Neuronal stem cell (in vitro differentiated cells): ENCODE results near the gene EXOC6.

Source experiments
- DNase-seq: peaks from one replicate; pipeline ENCODE4 v3.0.0-alpha.2; 2013; ENCODE audit warnings: low spot score
- H2AFZ ChIP-seq: one replicate; pipeline ENCODE4 v1.6.1; 2013; ENCODE audit warnings: mild to moderate bottlenecking, low read length, inconsistent platforms
- H2AK5ac ChIP-seq: 2 replicates; pipeline ENCODE4 v1.6.1; 2013; ENCODE audit warnings: low read depth, mild to moderate bottlenecking, inconsistent platforms, low read length, moderate library complexity, mixed read lengths
- H2BK120ac ChIP-seq: 2 replicates; pipeline ENCODE4 v1.6.1; 2013; ENCODE audit warnings: low read depth, mild to moderate bottlenecking, inconsistent platforms, low read length, moderate library complexity, mixed read lengths
- H2BK12ac ChIP-seq: one replicate; pipeline ENCODE4 v1.6.1; 2013; ENCODE audit warnings: low read length, inconsistent platforms
- H2BK15ac ChIP-seq: 2 replicates; pipeline ENCODE4 v1.6.1; 2013; ENCODE audit warnings: mild to moderate bottlenecking, low read length, inconsistent platforms, mixed read lengths
- H2BK5ac ChIP-seq: one replicate; pipeline ENCODE4 v1.6.1; 2013; ENCODE audit warnings: inconsistent platforms, mild to moderate bottlenecking, low read length, moderate library complexity
- H3K14ac ChIP-seq: one replicate; pipeline ENCODE4 v1.6.1; 2013; ENCODE audit warnings: low read length, inconsistent platforms
- H3K18ac ChIP-seq: 2 replicates; pipeline ENCODE4 v1.6.1; 2013; ENCODE audit warnings: low read length, inconsistent platforms
- H3K23ac ChIP-seq: 2 replicates; pipeline ENCODE4 v1.6.1; 2013; ENCODE audit warnings: low read depth, mild to moderate bottlenecking, mixed read lengths, low read length, inconsistent platforms; ENCODE audit not compliant: poor library complexity
- H3K27ac ChIP-seq: replicated peaks from 3 replicates; pipeline ENCODE4 v1.5.1; 2013; ENCODE audit warnings: low read length, inconsistent platforms
- H3K27me3 ChIP-seq, 3 experiments: 2 replicates each; pipeline ENCODE4 v1.6.1; 2013; ENCODE audit warnings: low read length in 3 of 3, mild to moderate bottlenecking in 2 of 3, inconsistent platforms in 1 of 3, low read depth in 1 of 3, mixed read lengths in 1 of 3, moderate library complexity in 1 of 3; ENCODE audit not compliant: control insufficient read depth in 3 of 3, insufficient read depth in 3 of 3
- H3K36me3 ChIP-seq, 2 donors: replicated peaks in 1 of 2; 2 replicates each; pipeline ENCODE4 v1.6.1; 2013; ENCODE audit warnings: low read length in 2 of 2; ENCODE audit not compliant: control insufficient read depth in 2 of 2, insufficient read depth in 2 of 2
- H3K4ac ChIP-seq: 2 replicates; pipeline ENCODE4 v1.6.1; 2013; ENCODE audit warnings: inconsistent platforms, mild to moderate bottlenecking, low read length, moderate library complexity
- H3K4me1 ChIP-seq, 2 donors: 1 replicate in 1 of 2; 2 replicates in 1 of 2; pipeline ENCODE4 v1.6.1; 2013; ENCODE audit warnings: low read length in 2 of 2, low read depth in 1 of 2; ENCODE audit not compliant: control insufficient read depth in 2 of 2, insufficient read depth in 1 of 2
- H3K4me2 ChIP-seq: one replicate; pipeline ENCODE4 v1.6.1; 2013; ENCODE audit warnings: mild to moderate bottlenecking, low read length, inconsistent platforms; ENCODE audit not compliant: insufficient read depth, poor library complexity, severe bottlenecking
- H3K4me3 ChIP-seq, 2 donors: 2 replicates each; pipeline ENCODE4 v1.5.1; 2013; ENCODE audit warnings: low read length in 2 of 2, mild to moderate bottlenecking in 2 of 2, inconsistent platforms in 1 of 2, moderate library complexity in 1 of 2
- H3K79me1 ChIP-seq: one replicate; pipeline ENCODE4 v1.6.1; 2013; ENCODE audit warnings: low read depth, mild to moderate bottlenecking, inconsistent platforms, low read length, moderate library complexity
- H3K9ac ChIP-seq: one replicate; pipeline ENCODE4 v1.6.1; 2013; ENCODE audit warnings: mild to moderate bottlenecking, low read depth, low read length, inconsistent platforms; ENCODE audit not compliant: poor library complexity
- H3K9me3 ChIP-seq, 2 donors: replicated peaks in 1 of 2; 2 replicates each; pipeline versions ENCODE3 to v1.6.1; 2013; ENCODE audit warnings: low read length in 2 of 2, mild to moderate bottlenecking in 2 of 2, inconsistent platforms in 1 of 2, low read depth in 1 of 2, mixed read lengths in 1 of 2, moderate library complexity in 1 of 2; ENCODE audit not compliant: control insufficient read depth in 2 of 2, insufficient read depth in 1 of 2
- H4K8ac ChIP-seq: one replicate; pipeline ENCODE4 v1.6.1; 2013; ENCODE audit warnings: low read depth, mild to moderate bottlenecking, inconsistent platforms, low read length, moderate library complexity
- H4K91ac ChIP-seq: one replicate; pipeline ENCODE4 v1.6.1; 2013; ENCODE audit warnings: low read length, low read depth, mild to moderate bottlenecking, inconsistent platforms; ENCODE audit not compliant: poor library complexity
- WGBS, 2 donors: extraction: QIAGEN DNeasy Blood & Tissue Kit; methylation state at CpG; one replicate each; pipeline ENCODE4 v1.1.7; 2013; ENCODE audit warnings: missing lambda C conversion rate in 2 of 2, mixed read lengths in 1 of 2; ENCODE audit not compliant: insufficient read length in 2 of 2, insufficient replicate concordance in 1 of 2; ENCODE audit errors: extremely low coverage in 2 of 2; 5-methylcytosine and 5-hydroxymethylcytosine counted together

EXOC6 gene

DNA sequence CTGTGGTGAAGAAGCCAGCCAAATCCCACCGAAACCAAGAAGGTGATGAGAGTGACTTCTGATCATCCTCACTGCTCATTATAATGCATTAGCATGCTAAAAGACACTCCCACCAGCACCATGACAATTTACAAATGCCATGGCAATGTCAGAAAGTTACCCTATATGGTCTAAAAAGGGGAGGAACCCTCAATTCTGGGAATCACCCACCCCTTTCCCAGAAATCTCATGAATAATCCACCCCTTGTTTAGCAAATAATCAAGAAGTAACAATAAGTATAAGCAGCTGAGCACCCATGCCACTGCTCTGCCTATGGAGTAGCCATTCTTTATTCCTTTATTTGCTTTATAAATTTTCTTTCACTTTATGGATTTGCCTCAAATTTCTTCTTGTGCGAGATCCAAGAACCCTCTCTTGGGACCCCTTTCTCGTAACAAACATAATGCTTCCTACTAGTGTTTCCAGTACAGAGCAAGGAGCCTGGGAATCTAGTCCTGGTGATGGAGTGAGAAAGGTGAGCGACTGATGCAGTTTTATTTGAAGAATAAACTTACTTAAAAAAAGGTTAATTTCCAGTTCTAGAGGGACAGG, 18.4 kb upstream of the EXOC6 start:
- Histone ChIP-seq H3K79me1 (no peaks in the 10 kb centered on the region), H3K4me2 (no peak overlapping the region), H3K4ac (no peak overlapping the region), H2BK120ac (no peak overlapping the region), H3K4me1 (no peaks in the 10 kb centered on the region), H3K9ac (no peak overlapping the region), H4K91ac (no peak overlapping the region), H3K36me3 (no peaks in the 10 kb centered on the region), H3K23ac (no peak overlapping the region), H3K14ac (no peak overlapping the region), H2AFZ (no peak overlapping the region), H3K4me3 (no peak overlapping the region), H3K9me3 (no peaks in the 10 kb centered on the region), H3K27ac (no peak overlapping the region), H2BK5ac (no peak overlapping the region), H2BK15ac (no peak overlapping the region), H4K8ac (no peak overlapping the region), H3K27me3 (no peaks in the 10 kb centered on the region), H2AK5ac (no peak overlapping the region), H2BK12ac (no peak overlapping the region), H3K18ac (no peak overlapping the region)
- DNase-seq: no peak
- no CpG with 5 or more reads among the region's 4 CpGs for WGBS, 2 donors

DNA sequence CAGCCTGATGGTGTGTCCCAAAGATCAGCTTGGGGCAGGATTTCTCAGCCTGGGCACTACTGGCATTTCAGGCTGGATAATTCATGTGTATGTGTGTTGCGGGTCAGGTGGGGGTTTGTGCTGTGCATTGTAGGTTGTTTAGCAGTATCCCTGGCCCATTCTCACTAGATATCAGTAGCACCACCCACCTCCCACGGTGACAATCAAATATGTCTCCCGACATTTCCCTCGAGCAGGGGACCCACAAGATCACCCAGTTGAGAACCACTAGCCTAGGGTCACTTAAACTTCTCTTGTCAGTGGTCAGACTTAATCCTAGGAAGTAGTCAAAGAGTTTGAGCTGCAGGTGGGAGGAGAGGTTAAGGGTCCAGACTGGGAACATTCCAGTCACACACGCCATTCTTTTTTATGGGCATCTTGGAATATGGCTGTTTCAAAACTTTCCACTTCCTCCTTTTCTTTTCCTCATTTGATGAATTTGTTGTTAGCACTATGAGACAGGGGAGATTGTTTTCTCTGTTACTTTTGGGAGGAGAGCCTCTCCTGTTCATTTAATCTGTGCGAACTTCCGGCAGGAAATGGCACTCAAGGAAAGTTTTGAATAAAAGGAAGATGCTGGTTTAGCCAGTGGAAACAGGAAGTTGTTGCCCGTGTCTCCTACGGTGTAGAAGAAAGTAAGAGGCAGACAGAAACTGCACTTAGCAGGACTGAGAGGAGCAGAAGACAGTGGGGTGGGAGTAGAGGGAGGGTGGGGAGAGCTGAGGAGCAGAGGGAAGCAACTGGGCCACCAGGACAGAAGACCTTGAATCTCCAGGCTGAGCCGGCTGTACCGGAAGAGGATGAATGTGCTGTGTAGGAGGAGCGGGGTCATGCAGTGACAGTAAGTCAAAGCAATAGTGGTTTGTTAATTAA, 17.6 kb upstream of the EXOC6 start:
- Histone ChIP-seq H3K36me3 (no peaks in the 10 kb centered on the region), H3K79me1 (no peaks in the 10 kb centered on the region), H2AK5ac (no peak overlapping the region), H4K91ac (no peak overlapping the region), H4K8ac (no peak overlapping the region), H3K9me3 (no peaks in the 10 kb centered on the region), H3K18ac (no peak overlapping the region), H3K4ac (no peak overlapping the region), H2BK15ac (no peak overlapping the region), H2BK12ac (no peak overlapping the region), H3K9ac (no peak overlapping the region), H2BK120ac (no peak overlapping the region), H2AFZ (peak overlapping the region; percentile 80), H3K27me3 (no peaks in the 10 kb centered on the region), H3K14ac (no peak overlapping the region), H3K23ac (no peak overlapping the region), H3K4me3 (no peak overlapping the region), H2BK5ac (no peak overlapping the region), H3K4me1 (no peaks in the 10 kb centered on the region), H3K4me2 (no peak overlapping the region), H3K27ac (no peak overlapping the region)
- no peak for DNase-seq
- WGBS, 2 donors: no CpG with 5 or more reads among the region's 12 CpGs

DNA sequence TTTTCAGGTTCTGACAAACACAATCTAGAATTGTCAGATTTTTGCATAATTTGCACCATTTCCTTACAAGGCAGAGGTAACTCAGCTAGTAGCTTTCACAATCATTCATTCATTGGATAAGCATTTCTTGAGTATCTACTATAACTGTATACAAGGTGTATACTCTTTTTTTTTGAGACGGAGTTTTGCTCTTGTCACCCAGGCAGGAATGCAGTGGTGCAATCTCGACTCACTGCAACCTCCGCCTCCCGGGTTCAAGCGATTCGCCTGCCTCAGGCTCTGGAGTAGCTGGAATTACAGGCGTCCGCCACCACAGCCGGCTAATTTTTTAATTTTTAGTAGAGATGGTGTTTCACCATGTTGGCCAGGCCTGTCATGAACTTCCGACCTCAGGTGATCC, 16.2 kb upstream of the EXOC6 start:
- no peak overlapping the region for H3K14ac ChIP-seq
- no peak overlapping the region for H3K4ac ChIP-seq
- no peak overlapping the region for H4K8ac ChIP-seq
- no peak overlapping the region for H3K4me3 ChIP-seq
- H3K23ac ChIP-seq: no peak overlapping the region
- H3K4me1 ChIP-seq: no peaks in the 10 kb centered on the region
- H2BK12ac ChIP-seq: no peak overlapping the region
- no peak overlapping the region for H3K18ac ChIP-seq
- no peak overlapping the region for H2BK15ac ChIP-seq
- no peak overlapping the region for H2AFZ ChIP-seq
- no peaks in the 10 kb centered on the region for H3K9me3 ChIP-seq
- no peak overlapping the region for H3K27ac ChIP-seq
- no peaks in the 10 kb centered on the region for H3K27me3 ChIP-seq
- no peak overlapping the region for H3K9ac ChIP-seq
- no peak overlapping the region for H3K4me2 ChIP-seq
- no peaks in the 10 kb centered on the region for H3K36me3 ChIP-seq
- no peak overlapping the region for H2BK5ac ChIP-seq
- H3K79me1 ChIP-seq: no peaks in the 10 kb centered on the region
- H2AK5ac ChIP-seq: no peak overlapping the region
- H2BK120ac ChIP-seq: no peak overlapping the region
- no CpG with 5 or more reads among the region's 10 CpGs for WGBS, 2 donors
- DNase-seq: no peak
- H4K91ac ChIP-seq: no peak overlapping the region

DNA sequence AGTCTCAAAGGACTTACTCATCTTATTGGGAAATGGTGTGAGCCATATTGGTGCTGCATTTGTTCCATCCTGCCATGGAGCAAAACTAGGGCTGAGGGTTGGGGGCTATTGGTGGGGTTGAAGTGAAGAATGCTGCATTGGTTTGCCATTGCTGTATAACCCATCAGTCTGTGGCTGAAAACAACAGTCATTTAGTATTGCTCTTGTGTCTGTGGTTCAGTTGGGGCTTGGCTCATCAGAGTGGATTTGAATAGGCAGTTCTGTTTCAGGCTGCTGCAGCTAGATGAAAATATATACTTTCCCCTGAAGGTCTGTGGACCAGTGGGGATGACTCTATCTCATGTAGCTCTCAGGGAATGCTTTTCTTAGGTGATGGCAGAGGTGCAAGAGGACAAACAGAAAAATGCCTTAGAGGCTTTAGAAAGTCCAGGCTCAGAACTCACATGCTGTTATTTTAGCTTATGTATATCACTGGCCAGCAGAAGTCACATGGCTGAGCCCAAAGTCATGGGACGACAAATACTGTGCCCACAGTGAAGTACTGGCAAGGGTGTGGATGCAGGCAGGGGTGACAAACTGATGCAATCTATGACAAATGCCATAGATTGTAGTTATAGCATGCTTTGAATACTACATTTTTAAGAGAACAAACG, 15.2 kb upstream of the EXOC6 start:
- Histone ChIP-seq H2BK120ac (no peak overlapping the region), H3K79me1 (no peaks in the 10 kb centered on the region), H3K23ac (no peak overlapping the region), H2BK12ac (no peak overlapping the region), H3K36me3 (no peaks in the 10 kb centered on the region), H2BK5ac (no peak overlapping the region), H3K27ac (no peak overlapping the region), H4K91ac (no peak overlapping the region), H3K4me2 (no peak overlapping the region), H2BK15ac (no peak overlapping the region), H3K4ac (no peak overlapping the region), H4K8ac (no peak overlapping the region), H2AK5ac (no peak overlapping the region), H3K14ac (no peak overlapping the region), H2AFZ (no peak overlapping the region), H3K27me3 (no peaks in the 10 kb centered on the region), H3K9ac (no peak overlapping the region), H3K9me3 (no peaks in the 10 kb centered on the region), H3K18ac (no peak overlapping the region), H3K4me1 (no peaks in the 10 kb centered on the region), H3K4me3 (no peak overlapping the region)
- no CpG with 5 or more reads among the region's 2 CpGs for WGBS, 2 donors
- no peak for DNase-seq
